PC-3 (cell line): ENCODE measurements around the gene FBLN1. TPM values are rescaled to one million over a fixed set of nuclear protein-coding genes. Genes with fewer than 3 reads are reported as not detected.

ENCODE experiments used
- ATAC-seq: fragments of 200-7000 bp; cut with Tn5 transposase; 2 replicates; pipeline ENCODE4 v1.9.1; 2020; ENCODE audit warnings: mild to moderate bottlenecking, moderate library complexity
- BruUV-seq: library from RNA; stranded (reverse); fragments of 400-500 nt; replicated peaks from 2 replicates; lab custom pipeline; 2021; lab: Mats Ljungman, UMichigan
- CTCF ChIA-PET: fragments of 300-600 bp; sonication (Branson Sonifier 250); formaldehyde crosslinking; loops from one replicate; lab custom pipeline; 2022; ENCODE audit warnings: antibody characterized with exemption; lab: Charles Lee
- POLR2A ChIA-PET: fragments of 300-600 bp; sonication (Branson Sonifier 250); formaldehyde crosslinking; loops from one replicate; lab custom pipeline; 2022; ENCODE audit warnings: antibody characterized with exemption; ENCODE audit not compliant: unreplicated experiment; lab: Charles Lee
- DNase-seq: peaks from one replicate; pipeline ENCODE4 v3.0.0-alpha.2; 2015
- H2AFZ ChIP-seq: fragments of 300-600 bp; sonication (generic); 2 replicates; pipeline ENCODE4 v1.6.0; 2016; ENCODE audit warnings: antibody characterized with exemption, low read length
- H3F3A ChIP-seq: fragments of 300-600 bp; sonication (generic); one replicate; pipeline ENCODE4 v1.6.0; 2017; ENCODE audit warnings: antibody characterized with exemption, low read length, control low read depth, mild to moderate bottlenecking; ENCODE audit not compliant: unreplicated experiment
- H3K27ac ChIP-seq: fragments of 300-600 bp; sonication (generic); 2 replicates; pipeline ENCODE4 v1.5.1; 2016; ENCODE audit warnings: mild to moderate bottlenecking, low read length
- H3K27me3 ChIP-seq: fragments of 300-600 bp; sonication (generic); 2 replicates; pipeline ENCODE4 v1.6.1; 2016; ENCODE audit warnings: low read length, mixed read lengths
- H3K36me3 ChIP-seq: fragments of 300-600 bp; sonication (generic); 2 replicates; pipeline ENCODE4 v1.6.1; 2016; ENCODE audit warnings: low read depth, mixed run types, low read length, mixed read lengths
- H3K4me1 ChIP-seq: fragments of 300-600 bp; sonication (generic); 2 replicates; pipeline ENCODE4 v1.5.1; 2016; ENCODE audit warnings: low read length; ENCODE audit not compliant: insufficient read depth
- H3K4me2 ChIP-seq: fragments of 300-600 bp; sonication (generic); 2 replicates; pipeline ENCODE4 v1.6.0; 2016; ENCODE audit warnings: low read length
- H3K4me3 ChIP-seq: fragments of 300-600 bp; sonication (generic); 2 replicates; pipeline ENCODE4 v1.5.1; 2016; ENCODE audit warnings: mild to moderate bottlenecking, low read length, mixed read lengths
- H3K79me2 ChIP-seq: fragments of 300-600 bp; sonication (generic); 2 replicates; pipeline ENCODE4 v1.6.1; 2017; ENCODE audit warnings: low read length, mixed read lengths
- H3K9ac ChIP-seq: fragments of 300-600 bp; sonication (generic); 2 replicates; pipeline ENCODE4 v1.6.0; 2016; ENCODE audit warnings: mild to moderate bottlenecking, low read length
- H3K9me2 ChIP-seq: fragments of 300-600 bp; sonication (generic); replicated peaks from 2 replicates; pipeline ENCODE4 v1.6.1; 2016; ENCODE audit warnings: mixed run types, low read length, mixed read lengths
- H3K9me3 ChIP-seq: fragments of 300-600 bp; sonication (generic); 2 replicates; pipeline ENCODE4 v1.6.1; 2016; ENCODE audit warnings: low read length, mixed read lengths
- H4K20me1 ChIP-seq: fragments of 300-600 bp; sonication (generic); 2 replicates; pipeline ENCODE4 v1.6.1; 2016; ENCODE audit warnings: low read length, mixed read lengths
- EZH2 ChIP-seq: fragments of 300-600 bp; sonication (generic); IDR thresholded peaks from one replicate; pipeline ENCODE4 v1.6.1; 2017; ENCODE audit warnings: antibody characterized with exemption, mild to moderate bottlenecking, low read length; ENCODE audit not compliant: unreplicated experiment
- EZH2phosphoT487 ChIP-seq: fragments of 300-600 bp; sonication (generic); IDR thresholded peaks from 2 replicates; pipeline ENCODE4 v1.6.1; 2018; ENCODE audit warnings: mild to moderate bottlenecking, antibody characterized with exemption, low read length, borderline replicate concordance
- intact Hi-C: fragments of 100-400 bp; cut with micrococcal nuclease; formaldehyde crosslinking; loops from 2 replicates; pipeline ENCODE4 v1.9.0; 2023
- total RNA-seq: library from RNA; depleted of rRNA; stranded (reverse); fragments of >200 nt; gene quantifications from 2 replicates; pipeline ENCODE4 v1.2.3, GENCODE V29; 2014
- TF ChIP-seq, protein P1 (sequence below): fragments of 300-600 bp; sonication (generic); conservative IDR thresholded peaks from 2 replicates; pipeline ENCODE4 v1.5.1; 2017; ENCODE audit warnings: antibody characterized with exemption, low read depth, mild to moderate bottlenecking, low read length

Gene FBLN1
- total RNA-seq, 1 experiment from 2014 or later: 13.4 TPM

DNA sequence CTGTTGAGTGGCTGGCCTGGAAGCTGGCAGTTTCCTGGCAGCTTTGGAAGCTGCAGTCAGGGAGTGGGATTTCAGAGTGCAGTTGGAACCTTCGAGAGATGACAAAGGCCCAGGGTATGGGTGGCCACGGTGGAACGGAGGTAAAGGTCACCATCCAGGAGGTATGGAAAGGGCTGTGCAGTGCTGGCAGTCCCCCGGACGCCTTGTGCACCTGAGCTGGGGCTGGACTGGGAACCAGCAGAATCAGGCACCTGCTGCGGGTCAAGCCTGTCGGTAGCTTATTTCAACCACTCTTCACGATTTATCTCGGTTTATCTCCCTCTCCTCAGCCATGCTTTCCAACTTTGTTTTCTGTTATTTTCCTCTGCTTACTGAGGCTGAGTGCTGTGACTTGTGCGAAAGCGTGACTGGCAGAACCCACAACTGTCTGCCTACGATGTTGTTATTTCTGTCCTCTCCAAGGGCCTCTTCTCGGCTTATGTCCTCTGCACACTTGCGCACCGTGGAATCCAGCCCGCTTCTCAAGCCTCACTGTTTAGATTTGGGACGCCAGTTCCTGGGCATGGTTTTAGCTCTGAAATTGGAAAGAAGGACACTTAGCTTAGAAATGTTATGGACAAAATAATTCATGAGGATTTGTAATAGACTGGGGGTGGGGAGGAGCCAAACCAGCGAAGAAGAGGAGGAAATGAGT, 145.0 kb downstream of the FBLN1 start:
- TF ChIP-seq EZH2 (no peak), EZH2phosphoT487 (no peak)
- no peaks in the 10 kb centered on the region for H3K79me2 ChIP-seq
- no peaks in the 10 kb centered on the region for H3K36me3 ChIP-seq
- no peak overlapping the region for H3K4me2 ChIP-seq
- H3K9ac ChIP-seq: no peak overlapping the region
- H2AFZ ChIP-seq: no peak overlapping the region
- CTCF ChIA-PET: no interaction called here
- no peaks in the 10 kb centered on the region for H3K9me2 ChIP-seq
- BruUV-seq: no TSS peak
- ATAC-seq: no peak
- POLR2A ChIA-PET: no interaction called here
- H3K27ac ChIP-seq: no peak overlapping the region
- H3F3A ChIP-seq: no peaks in the 10 kb centered on the region
- no peak overlapping the region for H3K4me3 ChIP-seq
- no peaks in the 10 kb centered on the region for H3K9me3 ChIP-seq
- intact Hi-C loops: loop anchor here (5.0 kb wide), 1 partner anchor 60 kb away; no protein-coding TSS in a partner anchor
- H3K4me1 ChIP-seq: peaks cover 10% of the 10 kb centered on the region
- no peaks in the 10 kb centered on the region for H4K20me1 ChIP-seq
- no peaks in the 10 kb centered on the region for H3K27me3 ChIP-seq
- no peak for DNase-seq

DNA sequence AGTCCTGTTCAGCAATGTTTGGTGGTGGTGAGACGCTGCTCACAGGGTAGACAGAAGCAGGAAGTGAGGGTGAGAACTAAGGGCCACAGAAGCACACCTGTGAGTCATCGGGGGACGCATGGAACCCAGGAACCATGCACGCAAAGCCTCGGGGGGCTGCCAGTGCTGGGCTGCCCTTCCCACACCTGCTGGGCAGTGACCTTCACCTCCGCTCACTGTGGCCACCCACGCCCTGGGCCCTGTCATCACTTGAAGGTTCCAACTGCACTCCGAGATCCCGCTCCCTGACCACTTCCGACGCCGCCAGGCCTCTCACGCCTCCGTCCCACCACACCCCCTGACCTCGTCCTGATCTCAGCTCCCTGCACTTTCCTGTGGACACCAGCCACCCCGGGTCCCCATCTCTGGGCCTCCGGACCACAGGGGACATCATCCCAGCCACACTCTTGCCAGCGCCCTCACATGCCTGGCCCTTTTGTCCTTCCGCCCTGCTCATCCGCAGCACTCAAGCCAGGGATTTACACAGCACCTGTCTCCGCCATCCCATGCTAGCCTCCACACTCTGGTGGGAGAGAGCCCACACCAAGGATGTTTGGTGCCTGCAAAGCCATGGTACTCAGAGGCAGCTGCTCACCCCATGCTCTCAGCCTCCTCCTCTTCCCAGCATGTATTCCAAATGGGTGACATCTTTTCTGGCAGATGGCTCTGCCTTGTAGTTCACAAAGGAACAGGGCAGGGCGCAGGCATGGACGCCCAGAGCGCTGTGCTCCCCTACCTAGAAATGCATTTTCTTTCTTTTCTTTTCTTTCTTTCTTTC, 145.8 kb downstream of the FBLN1 start:
- no peak for TF ChIP-seq EZH2phosphoT487
- TF ChIP-seq, protein P1, sequence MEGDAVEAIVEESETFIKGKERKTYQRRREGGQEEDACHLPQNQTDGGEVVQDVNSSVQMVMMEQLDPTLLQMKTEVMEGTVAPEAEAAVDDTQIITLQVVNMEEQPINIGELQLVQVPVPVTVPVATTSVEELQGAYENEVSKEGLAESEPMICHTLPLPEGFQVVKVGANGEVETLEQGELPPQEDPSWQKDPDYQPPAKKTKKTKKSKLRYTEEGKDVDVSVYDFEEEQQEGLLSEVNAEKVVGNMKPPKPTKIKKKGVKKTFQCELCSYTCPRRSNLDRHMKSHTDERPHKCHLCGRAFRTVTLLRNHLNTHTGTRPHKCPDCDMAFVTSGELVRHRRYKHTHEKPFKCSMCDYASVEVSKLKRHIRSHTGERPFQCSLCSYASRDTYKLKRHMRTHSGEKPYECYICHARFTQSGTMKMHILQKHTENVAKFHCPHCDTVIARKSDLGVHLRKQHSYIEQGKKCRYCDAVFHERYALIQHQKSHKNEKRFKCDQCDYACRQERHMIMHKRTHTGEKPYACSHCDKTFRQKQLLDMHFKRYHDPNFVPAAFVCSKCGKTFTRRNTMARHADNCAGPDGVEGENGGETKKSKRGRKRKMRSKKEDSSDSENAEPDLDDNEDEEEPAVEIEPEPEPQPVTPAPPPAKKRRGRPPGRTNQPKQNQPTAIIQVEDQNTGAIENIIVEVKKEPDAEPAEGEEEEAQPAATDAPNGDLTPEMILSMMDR: no peak
- no peak for TF ChIP-seq EZH2
- no peak overlapping the region for H3K27ac ChIP-seq
- BruUV-seq: no TSS peak

DNA sequence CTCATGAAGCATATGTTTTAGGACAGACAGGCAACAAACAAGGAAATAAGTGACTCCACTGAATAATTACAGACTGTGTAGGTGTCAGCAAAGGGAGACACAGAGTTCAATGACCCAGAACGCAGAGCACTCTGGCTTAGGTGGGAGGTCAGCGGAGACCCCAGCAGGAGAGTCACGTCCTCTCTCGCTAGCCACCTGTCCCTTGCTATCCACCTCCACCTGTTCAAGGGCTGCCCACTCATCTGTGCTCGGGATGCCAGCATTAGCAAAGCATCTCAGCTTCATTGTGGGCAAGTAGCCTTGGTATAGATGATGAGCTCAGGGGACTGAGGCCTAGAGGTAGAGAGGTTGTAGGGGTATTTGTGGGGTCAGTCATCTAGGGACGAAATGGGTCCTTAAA, 147.1 kb downstream of the FBLN1 start:
- Histone ChIP-seq H2AFZ (no peak overlapping the region), H3K9me2 (no peaks in the 10 kb centered on the region), H3K4me1 (peaks cover 10% of the 10 kb centered on the region), H4K20me1 (no peaks in the 10 kb centered on the region), H3K27ac (no peak overlapping the region), H3K27me3 (no peaks in the 10 kb centered on the region), H3K36me3 (no peaks in the 10 kb centered on the region), H3K4me3 (no peak overlapping the region), H3K4me2 (no peak overlapping the region), H3K9ac (no peak overlapping the region), H3F3A (no peaks in the 10 kb centered on the region), H3K79me2 (no peaks in the 10 kb centered on the region), H3K9me3 (no peaks in the 10 kb centered on the region)
- TF ChIP-seq EZH2: no peak
- no peak for TF ChIP-seq EZH2phosphoT487
- TF ChIP-seq, protein P1: no peak
- BruUV-seq: no TSS peak
- ChIA-PET CTCF (no interaction called here), POLR2A (no interaction called here)
- intact Hi-C loops: loop anchor here (5.0 kb wide), 1 partner anchor 57 kb away; no protein-coding TSS in a partner anchor
- no peak for ATAC-seq
- DNase-seq: no peak

More for the DNA sequence above, 145.8 kb downstream of the FBLN1 start:
- DNase-seq: no peak
- H3K79me2 ChIP-seq: no peaks in the 10 kb centered on the region
- no peaks in the 10 kb centered on the region for H3K27me3 ChIP-seq
- no peak overlapping the region for H3K4me3 ChIP-seq
- H3K9me2 ChIP-seq: no peaks in the 10 kb centered on the region
- POLR2A ChIA-PET: no interaction called here
- no peaks in the 10 kb centered on the region for H3K9me3 ChIP-seq
- intact Hi-C loops: loop anchor here (5.0 kb wide), 1 partner anchor 59 kb away; no protein-coding TSS in a partner anchor
- no peak overlapping the region for H2AFZ ChIP-seq
- H3F3A ChIP-seq: no peaks in the 10 kb centered on the region
- H3K4me2 ChIP-seq: no peak overlapping the region
- H3K4me1 ChIP-seq: peaks cover 10% of the 10 kb centered on the region
- no peaks in the 10 kb centered on the region for H4K20me1 ChIP-seq
- no peak overlapping the region for H3K9ac ChIP-seq
- no peak for ATAC-seq
- H3K36me3 ChIP-seq: no peaks in the 10 kb centered on the region
- CTCF ChIA-PET: no interaction called here
